Pancreas (tissue), 10 donors: ENCODE results near the gene LRRC4C. TPM values are rescaled to one million over a fixed set of nuclear protein-coding genes. Genes with fewer than 3 reads are reported as not detected.

Source experiments
- ATAC-seq, 4 donors: fragments of 200-7000 bp; cut with Tn5 transposase; one replicate each; pipeline versions ENCODE4 v1.8.0 to v1.9.1; 2020; ENCODE audit warnings: mild to moderate bottlenecking in 4 of 4, moderate library complexity in 4 of 4
- DNase-seq, 6 donors: peaks; one replicate each; pipeline ENCODE4 v3.0.0-alpha.2; 2020
- FAIRE-seq: peaks from 2 replicates; lab custom pipeline; 2012; peaks lifted over from hg19 to GRCh38; lab: Jason Lieb, UNC
- H3K27ac ChIP-seq, 4 donors: fragments of 200-600 bp; sonication (generic); 1 replicate in 3 of 4; 2 replicates in 1 of 4; pipeline versions ENCODE4 v1.5.0 to v1.8.0; 2020
- H3K27me3 ChIP-seq, 4 donors: fragments of 200-600 bp; one replicate each; pipeline ENCODE4 v1.8.0; 2021
- H3K36me3 ChIP-seq, 3 donors: fragments of 200-600 bp; sonication (generic) in 1 of 3; one replicate each; pipeline versions ENCODE4 v1.5.0 to v1.8.0; 2020 to 2021
- H3K4me1 ChIP-seq, 3 donors: fragments of 200-600 bp; one replicate each; pipeline ENCODE4 v1.8.0; 2021
- H3K4me3 ChIP-seq, 4 donors: fragments of 200-600 bp; sonication (generic) in 2 of 4; one replicate each; pipeline versions ENCODE4 v1.5.0 to v1.8.0; 2020 to 2021
- H3K9me3 ChIP-seq, 4 donors: fragments of 200-600 bp; one replicate each; pipeline ENCODE4 v1.8.0; 2021
- CTCF ChIP-seq, 4 donors: fragments of 200-600 bp; sonication (generic) in 3 of 4; IDR thresholded peaks; one replicate each; pipeline versions ENCODE4 v1.5.0 to v1.8.0; 2021; ENCODE audit warnings: antibody characterized with exemption in 4 of 4
- WGBS, 2 donors: extraction: QIAGEN DNeasy Blood & Tissue Kit; methylation state at CpG; one replicate each; pipeline ENCODE4 v1.1.7; 2013; 5-methylcytosine and 5-hydroxymethylcytosine counted together
- intact Hi-C, 3 donors: fragments of 100-400 bp; cut with DNase I; formaldehyde crosslinking; loops; one replicate each; pipeline versions ENCODE4 v1.11.1 to v1.14.2; 2022
- polyA plus RNA-seq, 2 donors: library from polyadenylated mRNA; stranded (reverse); fragments of 200-250 nt; gene quantifications; one replicate each; pipeline ENCODE4 v1.2.3, GENCODE V29; 2013
- total RNA-seq, 6 donors: library from RNA; stranded (reverse); fragmentation: NEBNext Ultra II Directional in 4 of 6; extraction: Animal tissue kit (Norgen Biotek cat#: 25700) in 4 of 6; gene quantifications; one replicate each; pipeline versions ENCODE4 v1.2.1 to v1.2.4, GENCODE V29; 2021 to 2023
- donor health status: healthy with polysubstance abuse.
- donor health status: DM: no; HTN: no; CAD: no; lungs with moderate emphysema.
- donor health status: DM: no; HTN: no; CAD: no.
- donor health status: control.
- donor health status: control.
- donor health status: Bipolar disorder and iron deficiency.
- donor health status: DM: yes; HTN: yes; CAD: no.
- donor health status: DM: no; HTN: no; CAD: no.
- donor health status: DM: no; HTN: no; CAD: no.
- donor health status: DM: yes; HTN: yes; CAD: no.

LRRC4C gene
- total and polyA plus RNA-seq, 8 donors, result 0.04 to 0.84 (median 0.16) TPM

GRCh38 chr11:40316171-40316570, 1143.3 kb downstream of the LRRC4C start:
- ATAC-seq (no peak), DNase-seq (no peak), FAIRE-seq (no peak)
- Histone ChIP-seq H3K27ac (no peak overlapping the region), H3K36me3 (no peaks in the 10 kb centered on the region), H3K4me3 (no peak overlapping the region), H3K27me3 (peaks cover 0 to 2% (median 0%) of the 10 kb centered on the region in 4 donors), H3K4me1 (no peaks in the 10 kb centered on the region), H3K9me3 (no peaks in the 10 kb centered on the region)
- no peak for TF ChIP-seq CTCF (IDR thresholded peaks at IDR 0.05)
- intact Hi-C loops, result no loop called here

- no peaks in the 10 kb centered on the region for H3K4me1 ChIP-seq
- TF ChIP-seq CTCF (IDR thresholded peaks at IDR 0.05), result no peak
- no peaks in the 10 kb centered on the region for H3K9me3 ChIP-seq
- H3K27ac ChIP-seq, result no peak overlapping the region
- ATAC-seq, result no peak
- no peak overlapping the region for H3K4me3 ChIP-seq
- H3K27me3 ChIP-seq, result peaks cover 0 to 2% (median 0%) of the 10 kb centered on the region in 4 donors
- WGBS, 2 donors, result 65 to 67% methylated on average over 1 of the region's 1 CpG
- no peak for DNase-seq
- FAIRE-seq, result no peak
- intact Hi-C loops, result no loop called here
- H3K36me3 ChIP-seq, result no peaks in the 10 kb centered on the region
These were observed 1144.3 kb downstream of the LRRC4C start for GRCh38 chr11:40315122-40315521.

- no peak for DNase-seq
- intact Hi-C loops, result no loop called here
- FAIRE-seq, result no peak
- no peak for ATAC-seq
- H3K9me3 ChIP-seq, result no peaks in the 10 kb centered on the region
- H3K4me1 ChIP-seq, result no peaks in the 10 kb centered on the region
- no peaks in the 10 kb centered on the region for H3K36me3 ChIP-seq
- WGBS, 2 donors, result 10 to 26% methylated on average over 2 of the region's 2 CpGs
- H3K27me3 ChIP-seq, result peaks cover 0 to 2% (median 0%) of the 10 kb centered on the region in 4 donors
- H3K27ac ChIP-seq, result no peak overlapping the region
- no peak for TF ChIP-seq CTCF (IDR thresholded peaks at IDR 0.05)
- no peak overlapping the region for H3K4me3 ChIP-seq
These were observed 1145.1 kb downstream of the LRRC4C start for GRCh38 chr11:40314327-40314726.

GRCh38 chr11:40306938-40307548, 1152.4 kb downstream of the LRRC4C start:
- FAIRE-seq (no peak), ATAC-seq (peak in 3 of 4 donors; percentile 63 to 76 (median 73)), DNase-seq (no peak)
- H3K9me3 ChIP-seq, result no peaks in the 10 kb centered on the region
- H3K4me3 ChIP-seq, result no peak overlapping the region
- no peak overlapping the region for H3K27ac ChIP-seq
- no peaks in the 10 kb centered on the region for H3K4me1 ChIP-seq
- WGBS, 2 donors, result 4 to 7% methylated on average over 1 of the region's 1 CpG
- H3K36me3 ChIP-seq, result no peaks in the 10 kb centered on the region
- intact Hi-C loops, result no loop called here
- TF ChIP-seq CTCF (IDR thresholded peaks at IDR 0.05), result peak in 2 of 4 donors; percentile 20 to 40
- H3K27me3 ChIP-seq, result no peaks in the 10 kb centered on the region

GRCh38 chr11:40302669-40303068, 1156.8 kb downstream of the LRRC4C start:
- Histone ChIP-seq H3K4me3 (no peak overlapping the region), H3K4me1 (no peaks in the 10 kb centered on the region), H3K27me3 (no peaks in the 10 kb centered on the region), H3K9me3 (no peaks in the 10 kb centered on the region), H3K36me3 (no peaks in the 10 kb centered on the region), H3K27ac (no peak overlapping the region)
- DNase-seq (no peak), ATAC-seq (no peak), FAIRE-seq (no peak)
- intact Hi-C loops, result no loop called here
- TF ChIP-seq CTCF (IDR thresholded peaks at IDR 0.05), result no peak
- 61 to 69% methylated on average over 4 of the region's 4 CpGs for WGBS, 2 donors
